Nephron progenitor cell (in vitro differentiated cells): ENCODE measurements around the gene SLC6A11.

ENCODE experiments used
- DNase-seq: peaks from one replicate; pipeline ENCODE4 v3.0.0; 2021
- H3K27ac Mint-ChIP-seq: 2 replicates; pipeline ENCODE4 v1.8.0; 2021; ENCODE audit warnings: mild to moderate bottlenecking, moderate library complexity, mixed read lengths
- H3K27me3 Mint-ChIP-seq: 2 replicates; pipeline ENCODE4 v1.8.0; 2021; ENCODE audit warnings: mild to moderate bottlenecking, low read depth, mixed read lengths; ENCODE audit not compliant: poor library complexity
- H3K36me3 Mint-ChIP-seq: 2 replicates; pipeline ENCODE4 v1.8.0; 2021; ENCODE audit warnings: low read depth, mixed read lengths
- H3K4me1 Mint-ChIP-seq: 2 replicates; pipeline ENCODE4 v1.8.0; 2021; ENCODE audit warnings: mixed read lengths
- H3K4me3 Mint-ChIP-seq: 2 replicates; pipeline ENCODE4 v1.8.0; 2021; ENCODE audit warnings: mild to moderate bottlenecking, moderate library complexity, mixed read lengths
- H3K9me3 Mint-ChIP-seq: 2 replicates; pipeline ENCODE4 v1.8.0; 2021; ENCODE audit warnings: mild to moderate bottlenecking, moderate library complexity, mixed read lengths
- TF ChIP-seq, protein P1 (sequence below): fragments of 200-600 bp; sonication (generic); IDR thresholded peaks from 2 replicates; pipeline ENCODE4 v1.5.0; 2021; ENCODE audit warnings: antibody characterized with exemption

Gene SLC6A11

DNA sequence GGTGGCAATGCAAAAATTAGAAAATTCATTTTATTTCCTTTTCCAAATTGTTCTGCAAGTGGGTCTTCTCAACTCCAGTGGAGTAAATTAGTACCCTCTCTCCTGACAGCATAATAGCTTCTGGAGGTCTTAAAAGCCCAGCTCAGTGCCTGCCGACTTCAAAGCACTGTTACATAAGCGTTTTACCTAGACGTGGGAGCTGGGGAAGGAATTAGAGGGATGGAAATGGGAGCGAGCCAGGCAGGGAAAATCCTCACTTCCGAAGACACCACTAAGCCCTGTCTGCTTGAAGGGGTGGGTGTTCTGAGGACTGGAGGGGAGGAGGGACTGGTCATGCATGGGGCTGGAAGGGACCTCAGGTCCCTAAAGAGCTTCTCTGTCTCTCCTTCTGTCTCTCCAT lies 99.3 kb downstream of the SLC6A11 start:
- Mint-ChIP-seq H3K27me3 (peaks cover 28% of the 10 kb centered on the region), H3K27ac (no peak overlapping the region)

DNA sequence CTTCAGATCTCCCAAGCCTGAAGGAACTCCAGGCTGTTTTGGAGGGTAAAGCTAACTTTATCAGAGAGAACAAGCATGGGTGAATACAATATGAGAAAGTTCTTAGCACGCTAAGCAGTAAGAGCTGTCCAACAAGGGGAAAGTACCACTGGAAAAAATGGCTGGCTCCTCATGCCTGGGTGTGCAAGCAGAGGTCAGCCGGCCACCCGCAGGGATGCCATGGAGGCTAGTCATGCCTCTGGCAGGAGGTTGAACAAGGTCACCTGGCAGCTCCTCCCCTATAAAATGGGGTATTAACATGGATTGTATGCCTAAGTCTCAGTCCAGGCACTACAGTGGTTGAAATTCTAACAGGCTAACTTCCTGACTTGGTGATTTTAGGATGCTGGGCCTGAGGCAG lies 101.1 kb downstream of the SLC6A11 start:
- DNase-seq: no peak
- Mint-ChIP-seq H3K27me3 (peaks cover 44% of the 10 kb centered on the region), H3K27ac (no peak overlapping the region), H3K4me3 (no peak overlapping the region), H3K9me3 (no peaks in the 10 kb centered on the region), H3K4me1 (no peaks in the 10 kb centered on the region), H3K36me3 (no peaks in the 10 kb centered on the region)
- TF ChIP-seq, protein P1, sequence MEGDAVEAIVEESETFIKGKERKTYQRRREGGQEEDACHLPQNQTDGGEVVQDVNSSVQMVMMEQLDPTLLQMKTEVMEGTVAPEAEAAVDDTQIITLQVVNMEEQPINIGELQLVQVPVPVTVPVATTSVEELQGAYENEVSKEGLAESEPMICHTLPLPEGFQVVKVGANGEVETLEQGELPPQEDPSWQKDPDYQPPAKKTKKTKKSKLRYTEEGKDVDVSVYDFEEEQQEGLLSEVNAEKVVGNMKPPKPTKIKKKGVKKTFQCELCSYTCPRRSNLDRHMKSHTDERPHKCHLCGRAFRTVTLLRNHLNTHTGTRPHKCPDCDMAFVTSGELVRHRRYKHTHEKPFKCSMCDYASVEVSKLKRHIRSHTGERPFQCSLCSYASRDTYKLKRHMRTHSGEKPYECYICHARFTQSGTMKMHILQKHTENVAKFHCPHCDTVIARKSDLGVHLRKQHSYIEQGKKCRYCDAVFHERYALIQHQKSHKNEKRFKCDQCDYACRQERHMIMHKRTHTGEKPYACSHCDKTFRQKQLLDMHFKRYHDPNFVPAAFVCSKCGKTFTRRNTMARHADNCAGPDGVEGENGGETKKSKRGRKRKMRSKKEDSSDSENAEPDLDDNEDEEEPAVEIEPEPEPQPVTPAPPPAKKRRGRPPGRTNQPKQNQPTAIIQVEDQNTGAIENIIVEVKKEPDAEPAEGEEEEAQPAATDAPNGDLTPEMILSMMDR: no peak

More for the DNA sequence above, 99.3 kb downstream of the SLC6A11 start:
- Mint-ChIP-seq H3K9me3 (no peaks in the 10 kb centered on the region), H3K4me1 (no peaks in the 10 kb centered on the region), H3K4me3 (no peak overlapping the region), H3K36me3 (no peaks in the 10 kb centered on the region)
- no peak for DNase-seq
- TF ChIP-seq, protein P1: no peak

DNA sequence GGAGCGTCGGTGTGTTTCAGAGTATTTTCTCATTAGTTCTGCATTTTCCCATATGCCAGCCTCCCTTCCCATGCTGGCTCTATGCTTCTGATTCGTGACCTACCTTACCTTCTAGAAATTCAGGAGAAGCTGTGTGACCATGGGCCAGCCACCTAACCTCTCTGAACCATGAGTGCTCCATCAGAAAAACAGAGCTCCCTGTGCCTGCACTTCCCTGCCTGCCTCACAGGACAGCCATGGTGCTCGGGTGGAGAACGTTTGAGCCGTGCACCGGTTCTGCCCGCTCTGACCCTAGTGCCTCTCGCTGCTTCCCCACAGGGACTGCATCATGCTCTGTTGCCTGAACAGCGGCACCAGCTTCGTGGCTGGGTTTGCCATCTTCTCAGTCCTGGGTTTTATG lies 102.0 kb downstream of the SLC6A11 start:
- H3K9me3 Mint-ChIP-seq: no peaks in the 10 kb centered on the region
- H3K4me3 Mint-ChIP-seq: no peak overlapping the region
- peaks cover 52% of the 10 kb centered on the region for H3K27me3 Mint-ChIP-seq
- no peak overlapping the region for H3K27ac Mint-ChIP-seq
- DNase-seq: no peak
- no peaks in the 10 kb centered on the region for H3K36me3 Mint-ChIP-seq
- TF ChIP-seq, protein P1: no peak
- no peaks in the 10 kb centered on the region for H3K4me1 Mint-ChIP-seq

DNA sequence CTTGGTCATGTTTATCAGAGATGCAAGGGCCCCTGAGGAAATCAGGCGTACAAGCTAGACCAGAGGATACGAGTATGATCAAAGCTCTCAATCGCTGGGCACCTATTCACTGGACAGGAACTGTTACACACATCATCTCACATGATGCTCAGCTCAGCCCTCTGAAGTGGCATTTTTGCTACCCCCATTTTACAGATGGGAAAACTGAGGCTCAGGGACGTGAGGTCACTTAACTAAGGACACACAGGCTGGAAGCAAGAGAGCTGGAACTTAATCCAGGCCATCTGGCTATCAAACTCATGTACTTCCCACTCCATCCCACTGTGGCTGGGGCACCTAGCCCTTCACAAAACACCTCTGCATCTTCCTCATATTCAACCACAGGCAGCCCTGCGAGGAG lies 103.6 kb downstream of the SLC6A11 start:
- TF ChIP-seq, protein P1: no peak
- no peak for DNase-seq
- Mint-ChIP-seq H3K9me3 (no peaks in the 10 kb centered on the region), H3K36me3 (no peaks in the 10 kb centered on the region), H3K27me3 (peaks cover 51% of the 10 kb centered on the region), H3K27ac (no peak overlapping the region), H3K4me1 (no peaks in the 10 kb centered on the region), H3K4me3 (no peak overlapping the region)

DNA sequence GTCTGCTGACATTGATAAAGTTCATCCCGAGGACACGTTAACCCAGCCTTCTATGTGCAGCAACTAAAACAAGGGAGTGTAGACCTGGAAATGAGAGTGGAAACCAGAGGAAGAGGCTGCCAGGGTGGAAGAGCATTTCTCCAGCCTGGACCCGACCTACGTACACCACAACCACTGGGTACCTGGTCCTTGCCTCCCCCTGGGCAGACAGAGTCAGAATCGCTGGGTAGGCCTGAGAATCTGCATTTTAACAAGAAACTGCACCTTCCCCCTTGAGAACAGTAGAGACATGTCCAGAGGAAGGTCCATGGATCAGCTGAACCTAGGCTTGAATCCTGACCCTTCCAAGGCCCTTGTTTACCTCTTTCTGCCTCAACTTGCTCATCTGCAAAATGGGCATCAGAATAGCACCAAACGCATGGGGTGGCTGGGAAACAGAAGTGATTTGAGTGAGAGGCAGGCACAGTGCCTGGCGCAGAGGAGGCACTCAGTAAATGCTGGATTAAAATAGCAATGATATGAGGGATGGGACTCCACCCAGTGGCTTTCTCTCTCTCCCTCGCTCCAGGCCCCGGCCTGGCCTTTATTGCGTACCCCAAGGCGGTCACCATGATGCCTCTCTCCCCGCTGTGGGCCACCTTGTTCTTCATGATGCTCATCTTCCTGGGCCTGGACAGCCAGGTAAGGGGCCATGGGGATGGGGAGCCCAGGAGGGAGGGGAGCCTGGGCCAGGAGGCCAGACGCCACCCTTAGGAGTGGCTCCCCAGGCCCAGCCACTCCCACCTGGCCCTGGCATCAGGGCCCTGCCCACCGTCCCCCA lies 109.6 kb downstream of the SLC6A11 start:
- no peak for DNase-seq
- H3K4me1 Mint-ChIP-seq: no peaks in the 10 kb centered on the region
- H3K36me3 Mint-ChIP-seq: no peaks in the 10 kb centered on the region
- TF ChIP-seq, protein P1: no peak
- H3K27ac Mint-ChIP-seq: no peak overlapping the region
- H3K27me3 Mint-ChIP-seq: peaks cover 39% of the 10 kb centered on the region
- H3K4me3 Mint-ChIP-seq: no peak overlapping the region
- no peaks in the 10 kb centered on the region for H3K9me3 Mint-ChIP-seq

DNA sequence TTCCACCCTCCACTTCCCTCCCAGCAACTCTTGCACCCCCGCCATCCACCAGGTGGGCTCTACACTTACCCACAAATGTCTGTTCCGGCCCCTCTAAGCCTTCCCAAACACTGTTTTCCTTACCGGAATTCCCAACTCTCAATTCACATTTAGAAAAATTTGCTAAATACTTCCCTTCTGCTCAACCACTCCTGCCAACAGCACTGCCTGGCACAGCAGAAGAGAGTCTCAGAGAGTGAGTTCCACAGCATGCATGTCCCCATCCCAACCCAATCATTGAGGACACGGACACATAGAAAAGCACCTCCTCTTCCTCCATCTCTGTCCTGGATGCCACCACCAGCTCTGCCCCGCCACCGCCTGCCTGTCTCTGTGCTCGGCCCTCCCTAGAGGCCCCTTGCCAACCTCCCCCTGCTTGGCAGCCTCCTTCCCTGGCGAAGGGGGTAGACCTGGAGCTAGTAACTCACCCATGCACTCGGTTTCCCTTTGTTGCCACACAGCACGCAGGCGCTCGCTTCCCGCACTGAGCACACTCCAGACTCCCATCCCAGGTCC lies 110.3 kb downstream of the SLC6A11 start:
- Mint-ChIP-seq H3K36me3 (no peaks in the 10 kb centered on the region), H3K9me3 (no peaks in the 10 kb centered on the region), H3K4me1 (no peaks in the 10 kb centered on the region), H3K4me3 (no peak overlapping the region), H3K27me3 (peaks cover 36% of the 10 kb centered on the region), H3K27ac (no peak overlapping the region)
- DNase-seq: no peak
- TF ChIP-seq, protein P1: no peak
